Thoracic aorta (tissue), 2 donors: Measurements from ENCODE around the gene TNIP3. TPM values are rescaled to one million over a fixed set of nuclear protein-coding genes. Genes with fewer than 3 reads are reported as not detected.

ENCODE experiments used
- ATAC-seq: fragments of 150-250 bp; one replicate; pipeline ENCODE4 v1.8.0; 2017; ENCODE audit warnings: low read depth; ENCODE audit not compliant: insufficient number of reproducible peaks, low FRiP score
- DNase-seq: peaks from one replicate; pipeline ENCODE4 v3.0.0-alpha.2; 2020; ENCODE audit warnings: low spot score
- H3K27ac ChIP-seq, 2 donors: fragments of 200-600 bp; sonication (generic); 1 replicate in 1 of 2; 2 replicates in 1 of 2; pipeline ENCODE4 v1.5.1; 2016; ENCODE audit warnings: mild to moderate bottlenecking in 2 of 2, moderate library complexity in 2 of 2
- H3K27me3 ChIP-seq: fragments of 200-600 bp; sonication (generic); replicated peaks from 2 replicates; pipeline ENCODE4 v1.6.0; 2016; ENCODE audit warnings: mild to moderate bottlenecking; ENCODE audit not compliant: insufficient read depth
- H3K36me3 ChIP-seq: fragments of 200-600 bp; sonication (generic); one replicate; pipeline ENCODE4 v1.5.1; 2016
- H3K4me1 ChIP-seq, 2 donors: fragments of 200-600 bp; sonication (generic); 1 replicate in 1 of 2; 2 replicates in 1 of 2; pipeline versions ENCODE4 v1.5.1 to v1.6.0; 2016; ENCODE audit warnings: low read depth in 2 of 2, mild to moderate bottlenecking in 1 of 2; ENCODE audit not compliant: control insufficient read depth in 1 of 2
- H3K4me3 ChIP-seq: fragments of 200-600 bp; sonication (generic); 2 replicates; pipeline ENCODE4 v1.5.1; 2016; ENCODE audit warnings: mild to moderate bottlenecking
- H3K9me3 ChIP-seq: fragments of 200-600 bp; sonication (generic); 2 replicates; pipeline ENCODE4 v1.5.1; 2016
- total RNA-seq, 2 donors: library from RNA; depleted of rRNA; stranded (reverse); fragments of >200 nt; gene quantifications; one replicate each; pipeline versions ENCODE4 v1.1.0 to v1.2.3, GENCODE V29; 2016
- TF ChIP-seq, protein P1 (sequence below): fragments of 200-600 bp; sonication (generic); IDR thresholded peaks from one replicate; pipeline ENCODE4 v1.5.1; 2019; ENCODE audit warnings: antibody characterized with exemption

TNIP3 gene
- total RNA-seq, 2 donors from 2014 or later = 1.1 TPM; not detected in 1

DNA sequence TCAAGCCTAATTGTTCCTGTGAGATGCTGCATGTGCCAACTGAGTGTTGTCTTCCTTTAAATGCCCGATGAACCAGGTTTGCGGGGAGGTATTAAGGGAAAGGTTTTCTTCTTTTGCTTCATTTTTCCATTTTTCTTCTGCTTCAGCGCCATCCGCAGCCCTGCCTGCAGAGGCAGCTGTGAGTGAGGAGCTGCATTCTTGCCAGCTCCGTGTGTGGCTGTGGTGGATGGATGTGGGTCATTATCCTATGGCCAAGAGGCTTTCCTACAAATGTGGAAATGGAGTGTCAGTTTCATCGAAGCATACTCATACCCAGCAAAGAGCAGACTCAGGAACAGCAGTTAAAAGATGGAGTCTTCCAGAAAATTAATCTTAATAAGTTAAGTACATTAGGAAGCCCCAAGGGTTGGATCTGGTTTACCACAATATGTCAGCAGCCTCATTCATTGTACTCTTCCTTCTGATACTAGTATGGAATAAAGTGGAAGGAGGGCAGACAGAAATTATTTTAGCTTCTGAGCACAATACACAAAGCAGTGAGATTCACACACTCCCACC is 37.6 kb downstream of the TNIP3 start:
- TF ChIP-seq, protein P1, sequence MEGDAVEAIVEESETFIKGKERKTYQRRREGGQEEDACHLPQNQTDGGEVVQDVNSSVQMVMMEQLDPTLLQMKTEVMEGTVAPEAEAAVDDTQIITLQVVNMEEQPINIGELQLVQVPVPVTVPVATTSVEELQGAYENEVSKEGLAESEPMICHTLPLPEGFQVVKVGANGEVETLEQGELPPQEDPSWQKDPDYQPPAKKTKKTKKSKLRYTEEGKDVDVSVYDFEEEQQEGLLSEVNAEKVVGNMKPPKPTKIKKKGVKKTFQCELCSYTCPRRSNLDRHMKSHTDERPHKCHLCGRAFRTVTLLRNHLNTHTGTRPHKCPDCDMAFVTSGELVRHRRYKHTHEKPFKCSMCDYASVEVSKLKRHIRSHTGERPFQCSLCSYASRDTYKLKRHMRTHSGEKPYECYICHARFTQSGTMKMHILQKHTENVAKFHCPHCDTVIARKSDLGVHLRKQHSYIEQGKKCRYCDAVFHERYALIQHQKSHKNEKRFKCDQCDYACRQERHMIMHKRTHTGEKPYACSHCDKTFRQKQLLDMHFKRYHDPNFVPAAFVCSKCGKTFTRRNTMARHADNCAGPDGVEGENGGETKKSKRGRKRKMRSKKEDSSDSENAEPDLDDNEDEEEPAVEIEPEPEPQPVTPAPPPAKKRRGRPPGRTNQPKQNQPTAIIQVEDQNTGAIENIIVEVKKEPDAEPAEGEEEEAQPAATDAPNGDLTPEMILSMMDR = no peak
- ATAC-seq (no peak), DNase-seq (no peak)
- no peak overlapping the region for H3K4me3 ChIP-seq
- no peaks in the 10 kb centered on the region for H3K9me3 ChIP-seq
- no peak overlapping the region for H3K27ac ChIP-seq
- H3K27me3 ChIP-seq = no peaks in the 10 kb centered on the region
- no peaks in the 10 kb centered on the region for H3K36me3 ChIP-seq
- no peaks in the 10 kb centered on the region for H3K4me1 ChIP-seq

DNA sequence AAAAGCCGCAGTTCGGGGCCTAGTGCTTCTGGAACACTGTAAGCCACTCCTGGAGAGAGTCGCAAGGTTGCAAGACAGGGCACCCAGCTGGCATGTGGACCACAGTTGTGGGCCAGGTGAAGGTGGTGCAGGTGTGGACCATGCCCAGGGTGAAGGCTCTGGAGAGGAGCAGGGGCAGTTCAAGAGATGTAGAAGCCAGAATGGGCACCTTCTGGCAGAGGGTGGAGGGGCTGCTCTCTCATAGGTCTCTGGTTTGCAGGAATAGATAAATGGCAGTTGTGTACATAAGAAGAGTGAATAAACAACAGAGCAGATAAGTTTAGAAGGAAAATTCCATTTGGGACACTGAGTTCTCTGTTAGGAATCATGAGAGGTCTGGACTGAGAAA is 38.6 kb downstream of the TNIP3 start:
- Histone ChIP-seq H3K36me3 (no peaks in the 10 kb centered on the region), H3K9me3 (no peaks in the 10 kb centered on the region), H3K27ac (no peak overlapping the region), H3K27me3 (no peaks in the 10 kb centered on the region), H3K4me1 (no peaks in the 10 kb centered on the region), H3K4me3 (no peak overlapping the region)
- DNase-seq (no peak), ATAC-seq (no peak)
- TF ChIP-seq, protein P1 = no peak

GRCh38 chr4:121122661-121123060 is 41.5 kb downstream of the TNIP3 start:
- Histone ChIP-seq H3K4me1 (no peaks in the 10 kb centered on the region), H3K27me3 (no peaks in the 10 kb centered on the region), H3K9me3 (no peaks in the 10 kb centered on the region), H3K36me3 (no peaks in the 10 kb centered on the region), H3K4me3 (no peak overlapping the region), H3K27ac (no peak overlapping the region)
- ATAC-seq (no peak), DNase-seq (no peak)
- TF ChIP-seq, protein P1 = no peak

GRCh38 chr4:121119715-121120114 is 44.4 kb downstream of the TNIP3 start:
- ATAC-seq = no peak
- no peaks in the 10 kb centered on the region for H3K27me3 ChIP-seq
- no peak overlapping the region for H3K4me3 ChIP-seq

GRCh38 chr4:121118344-121118743 is 45.8 kb downstream of the TNIP3 start:
- no peak for ATAC-seq
- TF ChIP-seq, protein P1 = no peak
- H3K27ac ChIP-seq = no peak overlapping the region

More at GRCh38 chr4:121119715-121120114, 44.4 kb downstream of the TNIP3 start:
- DNase-seq = no peak
- Histone ChIP-seq H3K4me1 (no peaks in the 10 kb centered on the region), H3K36me3 (no peaks in the 10 kb centered on the region), H3K9me3 (no peaks in the 10 kb centered on the region), H3K27ac (no peak overlapping the region)
- TF ChIP-seq, protein P1 = no peak

More at GRCh38 chr4:121118344-121118743, 45.8 kb downstream of the TNIP3 start:
- Histone ChIP-seq H3K9me3 (no peaks in the 10 kb centered on the region), H3K36me3 (no peaks in the 10 kb centered on the region), H3K4me3 (no peak overlapping the region), H3K27me3 (no peaks in the 10 kb centered on the region), H3K4me1 (no peaks in the 10 kb centered on the region)
- DNase-seq = no peak
